HTR-8/SVneo (cell line): Measurements from ENCODE around the gene CHST15.

Source experiments
- DNase-seq: peaks from one replicate; pipeline ENCODE4 v3.0.0; 2011; ENCODE audit warnings: low spot score, mixed read lengths; ENCODE audit not compliant: insufficient read length
- FAIRE-seq: peaks from 2 replicates; lab custom pipeline; 2011; peaks lifted over from hg19 to GRCh38; lab: Jason Lieb, UNC

CHST15 gene

GRCh38 chr10:124092860-124093773 is at the start of gene CHST15:
TSS of gene CHST15 (minus strand) at chr10:124093598. CDS start at chr10:124046212, 47,386 bp downstream.
- no peak for FAIRE-seq
- DNase-seq: peak; percentile 56

GRCh38 chr10:124142960-124143359 is 49.6 kb upstream of the CHST15 start:
- no peak for FAIRE-seq

GRCh38 chr10:124142006-124142739 is 48.8 kb upstream of the CHST15 start:
- no peak for DNase-seq
- FAIRE-seq: no peak

More at GRCh38 chr10:124142960-124143359, 49.6 kb upstream of the CHST15 start:
- DNase-seq: no peak

- FAIRE-seq (no peak), DNase-seq (no peak)
Measured at GRCh38 chr10:124138883-124139348, 45.5 kb upstream of the CHST15 start.

- FAIRE-seq: no peak
- DNase-seq: no peak
Measured at GRCh38 chr10:124138195-124138882, 44.9 kb upstream of the CHST15 start.

GRCh38 chr10:124134251-124134893 is 41.0 kb upstream of the CHST15 start:
- no peak for DNase-seq
- no peak for FAIRE-seq

GRCh38 chr10:124132876-124133275 is 39.5 kb upstream of the CHST15 start:
- FAIRE-seq (no peak), DNase-seq (no peak)

GRCh38 chr10:124132306-124132705 is 38.9 kb upstream of the CHST15 start:
- FAIRE-seq (no peak), DNase-seq (no peak)

GRCh38 chr10:124131172-124131571 is 37.8 kb upstream of the CHST15 start:
- DNase-seq (no peak), FAIRE-seq (no peak)

GRCh38 chr10:124130198-124130900 is 37.0 kb upstream of the CHST15 start:
- DNase-seq (no peak), FAIRE-seq (no peak)

- DNase-seq (no peak), FAIRE-seq (no peak)
Measured at GRCh38 chr10:124129471-124129870, 36.1 kb upstream of the CHST15 start.

- FAIRE-seq: no peak
- no peak for DNase-seq
Measured at GRCh38 chr10:124128811-124129145, 35.4 kb upstream of the CHST15 start.

- FAIRE-seq: no peak
- no peak for DNase-seq
Measured at GRCh38 chr10:124127965-124128810, 34.8 kb upstream of the CHST15 start.

- FAIRE-seq: no peak
- no peak for DNase-seq
Measured at GRCh38 chr10:124127563-124127962, 34.2 kb upstream of the CHST15 start.

- DNase-seq (no peak), FAIRE-seq (no peak)
Measured at GRCh38 chr10:124126983-124127385, 33.6 kb upstream of the CHST15 start.

- FAIRE-seq (no peak), DNase-seq (no peak)
Measured at GRCh38 chr10:124126145-124126982, 33.0 kb upstream of the CHST15 start.

GRCh38 chr10:124125305-124126116 is 32.1 kb upstream of the CHST15 start:
- DNase-seq (peak; percentile 45), FAIRE-seq (no peak)
